BE2C (cell line): ENCODE measurements around the gene ARHGAP5.
A peak's percentile ranks its signal among the peaks of the same experiment; 100 is the strongest.

Experiments
- DNase-seq: peaks from one replicate; pipeline ENCODE4 v3.0.0-alpha.2; 2020
- H3K27me3 ChIP-seq: fragments of 250-450 bp; sonication (Bioruptor Pico); 2 replicates; pipeline ENCODE4 v1.5.1; 2020; ENCODE audit warnings: mild to moderate bottlenecking
- H3K36me3 ChIP-seq: fragments of 250-450 bp; sonication (Bioruptor Pico); 2 replicates; pipeline ENCODE4 v1.5.1; 2020; ENCODE audit warnings: mild to moderate bottlenecking
- H3K4me1 ChIP-seq: fragments of 250-450 bp; sonication (Bioruptor Pico); 2 replicates; pipeline ENCODE4 v1.5.1; 2020
- H3K4me3 ChIP-seq: 2 replicates; pipeline ENCODE4 v1.5.1; 2011; ENCODE audit warnings: low read depth, low read length
- H3K9me3 ChIP-seq: fragments of 250-450 bp; sonication (Bioruptor Pico); 2 replicates; pipeline ENCODE4 v1.5.1; 2020
- TF ChIP-seq, protein P1 (sequence below): IDR thresholded peaks from 2 replicates; pipeline ENCODE4 v1.5.1; 2012; ENCODE audit warnings: mild to moderate bottlenecking, low read depth, low read length

ARHGAP5 gene

DNA sequence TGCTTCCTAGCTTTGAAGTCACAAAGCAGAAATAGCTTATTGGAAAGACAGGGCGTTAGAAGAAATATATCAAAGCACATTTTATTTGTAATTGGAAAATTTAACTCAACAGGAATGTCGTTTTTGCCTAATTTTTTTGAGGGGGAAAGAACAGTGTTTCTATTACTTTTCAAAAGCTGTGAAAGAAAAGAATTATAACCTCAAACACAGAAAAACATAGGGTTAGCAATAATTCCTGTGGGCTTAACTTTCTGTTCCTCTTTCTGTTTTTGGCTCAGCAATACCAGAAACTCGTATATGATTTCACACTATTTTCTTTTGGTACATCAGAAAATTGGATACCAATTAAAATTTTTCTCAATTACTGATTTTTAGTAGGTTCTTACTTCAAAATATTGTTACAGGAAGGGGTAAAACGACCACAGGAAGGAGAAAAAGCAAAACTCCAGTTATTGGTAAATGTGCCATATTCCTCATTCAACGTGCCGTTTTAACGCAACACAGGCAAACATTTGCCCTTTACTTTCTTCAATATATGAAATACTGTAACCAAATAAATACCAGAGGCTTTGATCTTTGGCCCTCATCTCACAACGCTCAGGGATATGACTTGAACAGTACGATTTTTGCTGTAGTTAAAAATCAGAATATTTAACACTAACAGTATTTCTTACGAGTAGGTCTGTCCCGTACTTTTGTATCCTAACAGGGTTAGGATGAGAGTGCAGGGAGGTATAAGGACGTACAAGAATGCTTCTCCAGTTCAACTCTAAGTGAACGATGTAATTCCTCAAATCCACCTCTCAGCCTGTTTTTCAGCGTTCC lies 123.5 kb downstream of the ARHGAP5 start:
- H3K4me3 ChIP-seq = peak overlapping the region; percentile 67
- TF ChIP-seq, protein P1, sequence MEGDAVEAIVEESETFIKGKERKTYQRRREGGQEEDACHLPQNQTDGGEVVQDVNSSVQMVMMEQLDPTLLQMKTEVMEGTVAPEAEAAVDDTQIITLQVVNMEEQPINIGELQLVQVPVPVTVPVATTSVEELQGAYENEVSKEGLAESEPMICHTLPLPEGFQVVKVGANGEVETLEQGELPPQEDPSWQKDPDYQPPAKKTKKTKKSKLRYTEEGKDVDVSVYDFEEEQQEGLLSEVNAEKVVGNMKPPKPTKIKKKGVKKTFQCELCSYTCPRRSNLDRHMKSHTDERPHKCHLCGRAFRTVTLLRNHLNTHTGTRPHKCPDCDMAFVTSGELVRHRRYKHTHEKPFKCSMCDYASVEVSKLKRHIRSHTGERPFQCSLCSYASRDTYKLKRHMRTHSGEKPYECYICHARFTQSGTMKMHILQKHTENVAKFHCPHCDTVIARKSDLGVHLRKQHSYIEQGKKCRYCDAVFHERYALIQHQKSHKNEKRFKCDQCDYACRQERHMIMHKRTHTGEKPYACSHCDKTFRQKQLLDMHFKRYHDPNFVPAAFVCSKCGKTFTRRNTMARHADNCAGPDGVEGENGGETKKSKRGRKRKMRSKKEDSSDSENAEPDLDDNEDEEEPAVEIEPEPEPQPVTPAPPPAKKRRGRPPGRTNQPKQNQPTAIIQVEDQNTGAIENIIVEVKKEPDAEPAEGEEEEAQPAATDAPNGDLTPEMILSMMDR = no peak
- H3K4me1 ChIP-seq = no peaks in the 10 kb centered on the region
- no peaks in the 10 kb centered on the region for H3K27me3 ChIP-seq
- H3K9me3 ChIP-seq = no peaks in the 10 kb centered on the region
- DNase-seq = no peak
- no peaks in the 10 kb centered on the region for H3K36me3 ChIP-seq

GRCh38 chr14:32201193-32201815 lies 124.2 kb downstream of the ARHGAP5 start:
- H3K4me1 ChIP-seq = no peaks in the 10 kb centered on the region
- no peaks in the 10 kb centered on the region for H3K9me3 ChIP-seq
- peak; percentile 92 for DNase-seq
- TF ChIP-seq, protein P1 = no peak
- no peaks in the 10 kb centered on the region for H3K27me3 ChIP-seq
- H3K36me3 ChIP-seq = no peaks in the 10 kb centered on the region
- peak overlapping the region; percentile 67 for H3K4me3 ChIP-seq

- Histone ChIP-seq H3K36me3 (no peaks in the 10 kb centered on the region), H3K9me3 (no peaks in the 10 kb centered on the region), H3K4me1 (no peaks in the 10 kb centered on the region), H3K4me3 (peak within 1 kb of the TSS; percentile 67), H3K27me3 (no peaks in the 10 kb centered on the region)
- TF ChIP-seq, protein P1 = no peak
- peak; percentile 67 for DNase-seq
Measured at GRCh38 chr14:32201816-32202490, 124.8 kb downstream of the ARHGAP5 start, which contains the start of gene RNU6-7. TSS of gene RNU6-7 (plus strand) at chr14:32202045.

DNA sequence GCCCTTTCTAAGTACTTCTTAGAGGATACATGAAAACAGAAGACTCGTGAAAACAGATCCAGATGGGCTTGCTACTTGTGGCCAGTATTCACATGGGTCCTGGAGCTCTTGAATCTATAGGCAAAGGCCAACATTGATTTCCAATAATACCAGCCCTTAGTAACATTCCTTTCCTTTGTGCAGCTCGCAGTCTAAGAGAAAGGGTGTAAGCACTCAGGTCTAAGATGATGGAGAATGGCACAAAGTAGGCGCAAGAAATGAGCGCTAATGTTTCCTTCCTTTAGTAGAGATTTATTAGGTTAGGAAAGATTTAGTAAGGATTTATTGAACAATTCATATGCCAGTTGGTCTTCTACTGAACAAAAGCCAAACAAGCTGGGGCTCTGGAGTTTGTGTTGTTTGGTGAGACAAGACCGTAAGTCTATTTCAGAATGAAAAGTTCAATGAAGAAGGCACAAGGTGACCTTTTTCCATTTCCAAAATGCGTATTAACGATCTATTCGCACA lies 125.4 kb downstream of the ARHGAP5 start:
- Histone ChIP-seq H3K36me3 (no peaks in the 10 kb centered on the region), H3K9me3 (no peaks in the 10 kb centered on the region), H3K27me3 (no peaks in the 10 kb centered on the region), H3K4me1 (peaks cover 2% of the 10 kb centered on the region; the same call in 1 of the 2 replicates), H3K4me3 (peak overlapping the region; percentile 67)
- TF ChIP-seq, protein P1 = no peak
- no peak for DNase-seq

- Histone ChIP-seq H3K4me1 (peaks cover 5% of the 10 kb centered on the region; the same call in 1 of the 2 replicates), H3K4me3 (peak within 1 kb of the TSS; percentile 67), H3K27me3 (no peaks in the 10 kb centered on the region), H3K9me3 (no peaks in the 10 kb centered on the region), H3K36me3 (no peaks in the 10 kb centered on the region)
- DNase-seq = peak; percentile 95
- TF ChIP-seq, protein P1 = no peak
Measured at GRCh38 chr14:32202998-32203882, 126.1 kb downstream of the ARHGAP5 start, which contains the start of gene RNU6-8. TSS of gene RNU6-8 (minus strand) at chr14:32203269.
